ENCODE measurements around the gene NID2.

Gene NID2

DNA sequence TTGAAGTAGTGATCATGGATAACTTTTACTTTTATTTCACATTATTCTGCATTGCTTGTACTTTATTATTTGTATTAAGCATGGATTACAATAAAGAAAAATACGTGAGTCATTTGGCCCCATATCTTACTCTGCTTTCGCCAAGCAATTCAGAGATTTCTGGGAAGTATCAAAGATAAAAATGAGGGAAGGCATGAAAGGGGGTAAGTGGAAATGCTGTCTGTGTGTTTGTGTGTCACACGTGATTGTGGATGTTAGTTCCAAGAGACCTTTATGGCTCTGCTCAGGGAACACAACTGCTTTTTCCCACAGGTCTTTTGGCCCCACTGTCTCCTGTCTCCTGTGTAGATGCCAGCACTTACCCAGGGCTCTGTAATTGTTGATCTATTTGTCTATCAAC lies 10.5 kb downstream of the NID2 start:
- no peak for DNase-seq (ENCODE audit: low read depth in 3 of 3, low spot score in 1 of 3)

DNA sequence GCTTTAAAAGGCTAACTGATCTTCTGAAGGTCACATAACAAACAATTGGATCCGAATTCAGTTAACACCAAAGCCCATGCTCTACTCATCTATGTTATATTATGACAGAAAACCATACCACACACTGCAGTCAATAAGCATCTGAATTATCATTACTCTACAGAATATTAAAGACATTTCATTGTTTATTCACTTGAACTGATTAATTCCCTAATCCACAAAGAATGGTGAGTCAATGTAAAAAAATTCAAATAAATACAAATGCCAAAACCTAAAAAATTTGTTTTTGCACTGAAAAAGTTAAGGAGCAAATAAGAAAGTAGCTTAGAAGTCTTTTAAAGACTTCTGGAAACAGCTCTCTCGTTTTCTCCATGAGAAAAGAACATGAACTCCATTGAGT lies 13.7 kb downstream of the NID2 start:
- DNase-seq (ENCODE audit: low read depth in 3 of 3, low spot score in 1 of 3): no peak

DNA sequence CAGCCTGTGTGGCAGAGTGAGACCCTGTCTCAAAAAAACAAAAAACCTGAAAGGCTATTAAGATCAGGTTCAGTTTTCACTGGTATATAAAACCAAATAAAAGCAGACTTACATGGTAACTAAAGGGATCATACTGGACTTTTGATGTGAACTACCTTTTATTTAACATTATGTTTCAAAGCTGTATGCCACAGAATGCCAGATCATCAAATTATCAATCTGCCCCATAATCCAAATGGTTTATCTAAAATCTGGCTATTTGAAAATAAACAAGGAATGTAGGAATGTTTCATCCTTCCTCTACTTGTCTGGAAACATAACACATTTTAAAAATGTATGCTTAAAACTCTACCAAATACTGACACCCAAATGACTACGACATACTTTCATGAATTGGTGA lies 14.2 kb downstream of the NID2 start:
- DNase-seq (ENCODE audit: low read depth in 3 of 3, low spot score in 1 of 3): no peak

DNA sequence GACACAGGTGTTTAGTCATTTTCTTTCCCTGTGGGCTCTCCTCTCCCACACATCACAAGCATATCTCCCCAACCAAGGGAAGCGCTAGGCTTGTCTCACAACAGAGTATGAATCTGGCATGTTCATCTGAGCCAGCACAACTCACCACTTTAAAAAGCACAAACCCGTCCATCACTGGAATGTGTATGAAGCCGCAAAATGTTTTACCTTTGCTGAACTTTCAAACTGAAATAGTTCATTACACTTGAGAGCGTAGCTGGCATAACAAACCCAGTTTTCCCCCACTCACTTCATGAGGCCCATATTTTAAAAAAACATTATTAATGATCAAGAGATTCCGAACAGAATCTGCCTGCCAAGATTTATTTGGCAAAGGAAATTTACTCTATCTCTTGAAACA lies 15.8 kb downstream of the NID2 start:
- DNase-seq (ENCODE audit: low read depth in 3 of 3, low spot score in 1 of 3): no peak

DNA sequence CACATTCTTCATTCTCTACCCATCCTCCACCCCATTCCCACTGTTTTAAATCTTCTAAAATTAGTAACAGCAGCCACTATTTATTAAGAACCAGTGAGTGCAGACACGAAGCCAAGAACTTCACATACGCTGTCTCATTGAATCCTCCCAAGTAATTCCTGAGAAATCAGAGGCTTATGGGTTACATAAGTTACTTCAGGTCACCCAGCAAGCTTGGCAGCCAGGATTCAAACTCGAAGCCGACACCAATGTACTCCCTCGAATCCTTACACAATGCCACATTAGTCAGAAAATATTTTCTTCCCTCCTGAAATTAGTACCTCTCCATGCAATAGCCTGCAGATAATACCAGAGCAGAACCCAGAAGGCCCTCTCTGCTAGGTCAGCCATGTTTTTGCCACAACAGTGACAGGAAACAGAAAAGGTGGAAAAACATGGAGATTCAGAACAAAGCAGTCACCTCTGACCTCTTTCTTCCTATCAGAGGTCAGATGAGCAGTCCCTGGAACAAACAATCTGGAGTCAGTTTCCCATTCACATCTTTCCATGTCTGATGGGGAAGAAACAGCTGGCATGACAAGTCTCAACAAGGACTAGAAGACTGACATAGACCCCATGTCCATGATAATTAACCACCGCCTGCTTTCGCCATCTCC lies 16.4 kb downstream of the NID2 start:
- no peak for DNase-seq (ENCODE audit: low read depth in 3 of 3, low spot score in 1 of 3)

DNA sequence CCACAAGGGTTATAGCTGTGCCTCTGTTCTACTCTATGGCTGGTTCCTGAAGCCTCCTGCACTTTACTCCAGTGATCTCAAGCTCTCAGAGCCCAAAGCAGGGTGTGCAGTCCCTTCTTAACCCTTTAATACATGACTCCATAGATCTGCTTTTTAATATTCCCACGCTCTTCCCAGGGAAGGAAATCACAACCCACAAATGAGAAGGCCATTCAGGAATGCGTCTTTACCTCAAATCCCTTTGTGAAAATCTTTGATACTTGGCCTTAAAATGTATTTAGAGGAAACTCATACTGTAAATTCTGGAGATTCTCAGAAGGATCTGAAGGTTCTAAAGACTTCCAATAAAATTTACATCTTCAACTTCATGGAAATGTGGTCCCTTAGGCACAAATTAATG lies 17.0 kb downstream of the NID2 start:
- DNase-seq (ENCODE audit: low read depth in 3 of 3, low spot score in 1 of 3): no peak

DNA sequence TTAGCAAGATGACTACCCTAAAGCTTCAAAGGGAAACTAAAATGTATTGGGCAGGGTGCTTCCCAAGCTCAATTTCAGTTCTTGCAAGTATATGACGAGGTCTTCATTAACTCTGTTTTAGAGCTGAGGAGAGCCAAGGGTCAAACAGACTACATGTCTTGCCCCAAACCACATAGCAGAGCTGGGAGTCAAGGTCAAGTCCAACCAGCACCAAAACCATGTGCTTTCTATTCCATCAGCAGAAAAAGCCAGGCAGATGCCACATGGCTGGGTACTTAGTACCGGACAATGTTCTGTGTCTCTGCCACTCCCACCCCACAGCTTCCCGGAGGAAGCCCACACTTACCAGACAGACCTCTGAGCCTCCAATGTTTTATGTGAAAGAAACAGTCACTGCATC lies 17.6 kb downstream of the NID2 start:
- DNase-seq (ENCODE audit: low read depth in 3 of 3, low spot score in 1 of 3): no peak

DNA sequence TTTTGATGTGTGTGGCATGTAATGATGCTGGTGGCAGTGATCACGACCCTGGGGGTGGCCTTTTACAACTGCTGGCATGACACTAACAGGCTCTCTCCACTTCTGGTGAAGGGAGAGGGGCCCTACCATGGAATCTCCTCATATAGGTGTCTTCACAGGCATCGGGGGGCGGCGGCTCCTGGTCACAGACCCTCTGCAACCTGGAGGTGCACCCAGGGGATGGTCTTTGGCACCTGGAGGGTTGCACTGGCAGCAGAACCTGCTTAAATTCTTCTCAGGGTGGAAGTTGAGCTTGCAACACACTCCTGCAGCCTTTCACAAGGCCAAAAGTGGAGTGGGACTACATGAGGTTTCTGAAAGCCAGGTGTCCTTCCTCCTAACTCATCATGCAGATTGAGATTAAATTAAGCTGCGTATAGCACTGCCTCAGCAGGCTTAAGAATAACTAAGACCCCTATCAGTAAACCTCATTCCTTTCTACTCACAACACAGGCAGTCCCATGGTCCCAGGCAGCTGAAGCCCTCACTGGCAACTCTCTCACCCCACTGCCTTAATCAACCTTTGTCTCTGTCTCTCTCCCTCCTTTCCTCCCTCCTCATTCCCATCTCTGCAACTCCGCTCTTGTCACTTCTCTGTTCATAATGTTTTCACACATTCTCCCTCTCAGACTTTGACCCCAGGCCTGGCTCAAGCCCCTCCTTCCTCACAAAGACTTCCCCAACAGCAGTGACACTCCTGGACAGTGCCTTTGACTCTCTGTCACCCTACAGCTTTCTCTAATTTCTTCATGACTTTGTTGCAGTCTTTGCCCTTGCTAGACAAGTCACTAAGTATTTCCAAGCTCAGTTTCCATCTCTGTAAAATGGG lies 18.9 kb downstream of the NID2 start:
- DNase-seq (ENCODE audit: low read depth in 3 of 3, low spot score in 1 of 3): no peak

DNA sequence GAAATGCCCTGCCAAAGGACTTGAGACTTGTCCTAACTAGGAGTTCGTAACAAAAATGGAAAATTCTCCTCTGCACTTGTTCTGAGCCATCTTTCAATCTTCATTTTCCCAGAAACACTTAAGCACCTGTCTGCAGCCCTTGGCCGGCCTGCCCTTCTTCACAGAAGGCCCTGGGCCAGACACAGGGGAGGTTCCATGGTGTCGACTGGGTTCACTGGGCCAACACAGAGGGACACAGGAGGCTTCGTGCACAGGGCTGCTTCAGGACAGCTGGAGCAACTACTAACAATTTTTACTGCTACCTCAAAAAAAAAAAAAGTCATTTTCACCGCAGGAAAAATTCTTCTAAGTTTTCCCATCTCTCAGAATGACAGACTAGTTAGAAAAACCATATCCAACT lies 19.6 kb downstream of the NID2 start:
- no peak for DNase-seq (ENCODE audit: low read depth in 3 of 3, low spot score in 1 of 3)

DNA sequence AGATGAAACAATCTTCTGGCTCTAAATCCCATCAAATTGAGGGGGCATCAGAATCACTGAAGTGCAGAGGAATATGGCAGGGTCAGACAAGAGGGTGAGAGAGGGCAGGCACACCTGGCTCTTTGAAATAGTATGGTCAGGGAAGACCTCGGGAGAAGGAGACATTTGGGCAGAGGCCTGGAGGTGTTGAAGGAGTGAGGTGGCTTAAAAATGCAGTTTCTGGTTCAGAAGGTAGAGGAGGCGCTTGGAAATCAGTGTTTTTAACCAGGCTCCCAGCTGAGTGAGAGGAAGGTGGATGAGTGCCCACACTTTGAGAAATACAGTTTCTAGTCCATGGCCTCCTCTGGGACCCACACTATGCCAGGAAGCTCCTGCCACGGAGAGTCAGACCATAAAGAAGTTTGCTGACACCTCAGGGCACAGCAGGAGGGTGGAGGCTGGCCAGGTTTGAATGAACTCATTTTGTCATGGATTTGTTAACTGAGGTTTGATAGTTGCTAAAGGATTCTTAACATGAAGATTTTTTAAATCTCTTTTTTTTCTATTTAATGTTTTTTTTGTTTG lies 20.1 kb downstream of the NID2 start:
- DNase-seq (ENCODE audit: low read depth in 3 of 3, low spot score in 1 of 3): no peak

DNA sequence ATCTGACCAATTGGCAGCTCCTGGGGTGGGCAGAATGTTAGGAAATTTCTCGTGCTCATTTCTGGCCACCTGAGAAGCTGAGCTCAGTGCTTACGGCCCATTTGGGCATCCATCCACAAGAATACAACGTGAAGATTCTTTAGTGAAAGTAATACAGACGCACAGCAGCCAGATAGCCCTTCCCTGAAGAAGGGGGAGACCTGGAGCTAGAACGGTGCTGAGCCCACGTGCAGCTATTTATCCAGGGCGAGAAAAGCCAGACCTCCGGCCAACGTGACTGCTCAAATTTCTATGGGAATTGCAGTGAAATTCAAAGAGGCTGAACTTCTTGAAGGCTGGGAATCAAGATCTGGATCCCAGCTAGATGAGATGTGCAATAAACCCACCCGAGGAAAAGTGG lies 20.7 kb downstream of the NID2 start:
- no peak for DNase-seq (ENCODE audit: low read depth in 3 of 3, low spot score in 1 of 3)

DNA sequence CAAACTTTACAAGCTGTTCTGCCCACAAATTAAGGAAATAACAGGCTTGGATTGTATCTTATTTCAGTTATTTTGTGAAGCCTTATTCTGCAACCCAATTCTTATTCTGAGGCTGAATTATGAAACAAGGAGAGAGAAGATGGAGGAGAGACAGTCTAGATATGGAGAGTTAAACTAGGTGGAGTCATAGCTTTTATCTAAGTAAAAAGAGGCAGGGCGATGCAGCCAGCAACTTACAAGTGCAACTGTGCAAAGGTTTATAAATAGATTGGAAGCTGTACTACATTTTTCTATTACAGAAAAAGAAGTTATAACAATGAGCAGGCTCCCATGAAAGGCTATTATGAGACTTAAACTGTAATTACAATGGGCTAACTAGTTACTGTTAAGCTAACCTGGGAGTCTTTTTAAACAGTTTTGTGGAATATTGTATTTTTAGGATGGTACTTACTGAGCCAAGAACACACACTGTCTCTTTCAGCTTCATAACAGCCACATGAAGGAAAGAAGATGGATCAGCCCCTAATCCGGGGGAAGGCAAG lies 22.4 kb downstream of the NID2 start:
- DNase-seq (ENCODE audit: low read depth in 3 of 3, low spot score in 1 of 3): no peak

DNA sequence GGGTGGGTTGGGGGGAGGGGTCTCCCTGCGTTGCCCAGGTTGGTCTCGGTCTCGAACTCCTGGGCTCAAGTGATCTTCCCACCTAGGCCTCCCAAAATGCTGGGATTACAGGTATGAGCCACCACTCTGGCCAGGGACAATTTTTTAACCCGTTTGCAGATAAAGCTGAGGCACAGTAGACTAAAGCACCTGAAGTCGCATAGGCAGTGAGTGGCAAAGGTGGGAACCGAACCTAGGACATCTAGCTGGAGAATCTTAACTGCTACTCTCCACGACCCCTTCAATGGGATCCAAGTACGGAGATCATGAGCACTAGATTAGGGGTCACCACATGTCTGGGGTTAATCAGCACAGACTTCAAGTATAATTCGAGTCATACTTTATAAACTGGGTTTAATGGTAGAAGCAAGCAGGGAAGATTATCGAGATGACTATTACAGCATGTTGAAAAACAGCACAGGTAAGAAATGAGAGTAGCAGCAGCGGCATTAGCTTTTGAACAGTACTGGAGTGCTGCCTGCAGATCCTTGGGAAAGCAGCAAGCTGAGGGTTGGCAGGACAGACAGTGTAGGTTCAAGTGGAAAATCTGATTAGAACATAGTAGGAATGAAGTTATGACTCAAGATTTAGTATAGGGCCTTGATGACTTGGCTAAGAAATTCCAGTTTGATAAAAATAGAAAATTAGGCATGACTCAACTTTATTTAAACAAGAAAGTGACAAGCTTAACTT lies 23.9 kb downstream of the NID2 start:
- DNase-seq (ENCODE audit: low read depth in 3 of 3, low spot score in 1 of 3): no peak

DNA sequence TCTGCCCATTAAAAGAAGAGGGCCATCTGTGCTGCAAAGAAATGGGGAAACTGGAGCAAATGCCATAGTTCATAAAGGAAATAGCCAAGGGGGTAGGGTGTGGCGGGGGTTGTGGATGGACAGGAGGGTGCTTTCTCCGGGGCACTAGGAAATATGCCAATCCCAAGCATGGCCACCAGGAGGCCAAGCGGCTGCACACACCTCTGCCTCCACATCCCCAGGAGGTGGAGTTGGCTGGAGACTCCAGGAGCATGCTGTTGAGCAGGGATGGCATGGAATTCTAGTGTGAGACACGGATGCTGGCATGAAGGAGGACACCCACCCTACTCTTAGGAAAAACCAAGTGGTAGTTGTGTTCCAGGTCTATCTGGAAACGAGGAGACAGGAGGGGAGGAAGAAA lies 25.2 kb downstream of the NID2 start:
- DNase-seq (ENCODE audit: low read depth in 3 of 3, low spot score in 1 of 3): peak in 1 of 3 donors; percentile 21

DNA sequence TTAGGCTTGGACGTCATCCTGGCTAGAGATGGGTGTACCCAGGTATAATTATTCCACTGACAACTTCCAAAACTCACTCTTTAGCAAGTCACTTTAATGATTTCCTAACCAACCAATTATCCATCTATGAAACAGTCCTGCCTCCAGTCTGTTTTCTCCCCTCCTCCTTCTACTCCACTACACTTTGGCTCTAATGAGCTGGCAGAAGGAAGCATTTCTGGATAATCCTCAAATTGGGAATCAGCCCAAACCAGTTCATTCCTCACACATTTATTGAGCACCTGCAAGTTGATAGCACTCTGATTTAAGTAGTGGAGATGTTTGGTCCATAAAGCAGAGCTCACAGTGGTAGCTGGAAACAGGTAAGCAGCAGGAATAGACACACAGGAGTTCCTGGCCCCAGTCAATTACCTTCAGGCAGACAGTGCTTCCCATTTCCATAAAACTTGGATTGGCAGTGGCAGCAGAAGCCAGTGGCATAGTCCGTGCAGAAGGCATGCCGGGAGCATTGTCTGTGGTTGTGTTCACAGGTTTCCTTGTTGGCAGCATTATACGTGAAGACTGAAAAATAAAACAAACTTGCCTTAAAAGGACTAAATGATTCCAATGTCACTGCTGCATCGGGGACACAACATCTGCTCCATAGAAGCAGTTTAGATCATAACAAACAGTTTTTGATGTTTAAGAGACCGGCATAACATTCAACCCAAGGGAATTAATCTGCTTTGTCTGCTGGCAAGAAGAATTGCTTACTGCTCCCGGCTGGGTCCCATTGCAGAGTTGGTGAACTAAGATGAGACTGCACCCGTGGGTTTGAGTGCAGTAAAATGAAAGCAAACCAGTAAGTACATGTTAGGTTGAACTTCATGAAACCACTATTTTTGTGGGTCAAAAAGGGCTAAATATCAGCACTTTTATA lies 26.2 kb downstream of the NID2 start:
- no peak for DNase-seq (ENCODE audit: low read depth in 3 of 3, low spot score in 1 of 3)

DNA sequence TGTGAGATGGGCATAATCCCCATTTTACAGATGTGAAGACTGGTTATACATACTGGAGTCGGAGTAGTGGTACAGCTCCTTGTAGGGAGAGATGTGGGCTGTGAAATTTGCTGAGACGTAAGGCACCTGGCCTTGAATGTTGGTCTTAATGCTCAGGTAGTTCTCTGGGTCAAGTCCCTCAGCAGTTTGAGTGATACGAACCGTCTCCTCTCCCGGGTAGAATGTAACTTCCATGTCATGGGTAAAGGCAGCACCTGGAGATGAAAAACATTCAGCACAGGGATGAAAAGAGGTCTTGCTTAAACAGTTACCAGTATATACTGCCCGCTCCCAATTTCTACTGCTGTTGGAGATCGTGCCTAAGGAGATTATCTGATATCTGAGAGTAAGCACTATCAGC lies 28.3 kb downstream of the NID2 start:
- DNase-seq (ENCODE audit: low read depth in 3 of 3, low spot score in 1 of 3): no peak

DNA sequence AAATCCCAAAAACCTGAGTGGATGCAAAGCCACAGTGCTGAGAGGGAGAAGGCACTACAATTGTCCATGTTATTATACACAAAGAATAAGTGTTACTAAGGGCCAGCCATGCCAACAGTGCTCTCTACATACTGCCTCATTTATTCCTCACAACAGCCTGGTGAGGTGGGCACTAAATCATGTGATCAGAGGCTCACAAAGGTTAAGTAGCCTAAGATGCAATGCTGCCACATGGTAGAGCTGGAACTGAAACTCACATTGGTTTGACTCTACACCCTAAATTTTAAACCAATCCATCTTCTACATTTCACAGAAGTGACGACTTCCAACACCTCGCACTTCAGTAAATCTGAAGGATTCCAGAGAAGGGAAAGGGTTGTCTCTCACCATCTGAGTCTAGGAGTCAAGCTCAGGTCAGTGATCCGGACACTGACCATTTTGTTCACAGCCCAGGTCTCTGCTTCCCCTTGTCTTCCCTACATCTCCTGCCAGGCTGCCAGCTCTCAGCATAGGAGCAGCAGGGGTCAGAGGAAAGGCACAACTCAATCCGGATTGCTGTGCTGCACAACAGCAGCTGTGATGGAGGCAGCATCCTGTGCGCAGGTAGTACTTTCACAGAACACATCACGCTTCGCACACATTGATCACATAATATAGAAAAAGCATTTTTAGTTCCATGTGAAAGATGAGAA lies 29.6 kb downstream of the NID2 start:
- no peak for DNase-seq (ENCODE audit: low read depth in 3 of 3, low spot score in 1 of 3)

DNA sequence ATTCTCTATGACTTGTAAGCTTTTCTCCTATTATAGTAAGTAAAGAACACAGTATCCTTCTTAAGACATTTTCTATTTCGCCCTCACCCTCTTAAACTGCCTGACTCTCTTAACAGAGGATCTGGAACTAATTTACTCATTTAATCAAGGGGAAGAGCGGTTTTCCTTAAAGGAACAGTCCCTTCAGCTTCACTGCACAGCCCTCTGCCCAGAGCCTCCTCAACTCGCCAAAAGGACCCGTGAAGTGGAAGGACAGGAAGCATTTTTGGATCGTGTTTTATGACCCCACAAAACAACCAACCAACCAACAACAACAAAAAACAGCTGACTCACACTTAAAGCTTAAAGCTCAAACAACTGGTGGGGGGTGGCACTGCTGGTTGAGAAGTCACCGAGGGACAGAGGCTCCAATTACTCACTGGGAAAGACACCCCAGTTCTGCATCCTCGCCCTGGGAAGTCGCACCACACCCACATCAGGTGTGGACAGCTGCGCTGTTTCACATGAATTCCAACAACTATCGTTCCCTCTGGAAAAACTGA lies 35.7 kb downstream of the NID2 start:
- no peak for DNase-seq (ENCODE audit: low read depth in 3 of 3, low spot score in 1 of 3)

DNA sequence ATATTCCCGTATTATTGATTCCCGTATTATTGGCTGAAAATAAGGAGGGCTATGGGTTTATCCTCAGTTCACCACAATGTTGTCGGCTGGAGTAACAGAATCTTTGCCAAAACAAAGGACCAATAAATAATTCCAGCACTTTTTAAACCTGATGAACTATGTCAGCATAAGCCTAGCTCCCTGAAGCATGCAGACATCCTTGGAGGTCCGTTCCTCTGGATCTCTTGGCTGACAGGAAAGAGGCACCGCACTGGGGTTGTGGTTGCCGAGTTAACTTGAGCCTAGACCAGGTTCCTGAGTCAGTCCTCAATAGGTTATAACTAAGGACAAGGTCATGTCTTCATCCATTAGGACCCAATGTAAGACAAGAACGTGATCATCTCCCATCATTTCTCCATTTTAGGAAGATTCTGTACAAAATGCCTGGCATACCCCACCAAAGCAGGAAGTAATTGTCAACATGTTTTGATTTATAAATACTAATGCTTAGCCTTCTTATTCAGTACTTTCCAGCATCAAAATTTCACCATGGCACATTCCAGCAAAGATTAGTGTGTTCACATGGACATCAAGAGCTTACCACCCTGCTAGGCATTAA lies 36.6 kb downstream of the NID2 start:
- no peak for DNase-seq (ENCODE audit: low read depth in 3 of 3, low spot score in 1 of 3)

All from stimulated activated CD4-positive, alpha-beta T cell treated with anti-CD3 and anti-CD28 coated beads, TNF-alpha, amount 100 ng/mL, for 1 hour (primary cell).